Measurements from ENCODE around the gene CACNA1A.
"Not testable (repeated sequence)": the region's sequence is repeated elsewhere in the genome, so short reads cannot be mapped to it uniquely, and the experiment has no call there.

The CACNA1A gene

GRCh38 chr19:13185763-13186657 is 320.3 kb downstream of the CACNA1A start:
- not testable (repeated sequence) for DNase-seq

- not testable (repeated sequence) for DNase-seq
Measured at GRCh38 chr19:13184926-13185325, 321.4 kb downstream of the CACNA1A start.

GRCh38 chr19:13181747-13182388 is 324.4 kb downstream of the CACNA1A start:
- no peak for DNase-seq

GRCh38 chr19:13178291-13178690 is 328.0 kb downstream of the CACNA1A start:
- not testable (repeated sequence) for DNase-seq

GRCh38 chr19:13177584-13177983 is 328.7 kb downstream of the CACNA1A start:
- DNase-seq = not testable (repeated sequence)

GRCh38 chr19:13176345-13176744 is 329.9 kb downstream of the CACNA1A start:
- no peak for DNase-seq

GRCh38 chr19:13173139-13173737 is 333.0 kb downstream of the CACNA1A start:
- no peak for DNase-seq

- peak; percentile 60 for DNase-seq
Measured at GRCh38 chr19:13172346-13173138, 333.7 kb downstream of the CACNA1A start.

- DNase-seq = no peak
Measured at GRCh38 chr19:13171146-13171545, 335.1 kb downstream of the CACNA1A start.

- no peak for DNase-seq
Measured at GRCh38 chr19:13169769-13170168, 336.5 kb downstream of the CACNA1A start.

- not testable (repeated sequence) for DNase-seq
Measured at GRCh38 chr19:13166151-13166550, 340.1 kb downstream of the CACNA1A start.

GRCh38 chr19:13165162-13165997 is 340.9 kb downstream of the CACNA1A start:
- DNase-seq = no peak

- DNase-seq = no peak
Measured at GRCh38 chr19:13164343-13165161, 341.7 kb downstream of the CACNA1A start.

GRCh38 chr19:13163609-13164342 is 342.5 kb downstream of the CACNA1A start:
- peak; percentile 46 for DNase-seq

- DNase-seq = peak; percentile 93
Measured at GRCh38 chr19:13162724-13163608, 343.3 kb downstream of the CACNA1A start.

GRCh38 chr19:13160557-13160956 is 345.7 kb downstream of the CACNA1A start:
- DNase-seq = no peak

- no peak for DNase-seq
Measured at GRCh38 chr19:13159713-13160112, 346.6 kb downstream of the CACNA1A start.
